GM23338 (cell line): ENCODE data around the gene AMOTL1. TPM values are rescaled to one million over a fixed set of nuclear protein-coding genes. Genes with fewer than 3 reads are reported as not detected.

Experiments
- ATAC-seq: fragments of 200-7000 bp; cut with Tn5 transposase; 3 replicates; pipeline ENCODE4 v1.9.1; 2020
- DNase-seq: peaks from one replicate; pipeline ENCODE4 v3.0.0-alpha.2; 2015; ENCODE audit warnings: low spot score
- H2AFZ ChIP-seq: fragments of 200-600 bp; sonication (generic); 2 replicates; pipeline ENCODE4 v1.8.0; 2016; ENCODE audit warnings: antibody characterized with exemption, mild to moderate bottlenecking, moderate library complexity
- H3F3A ChIP-seq: fragments of 200-600 bp; sonication (generic); replicated peaks from 2 replicates; pipeline ENCODE4 v1.8.0; 2017; ENCODE audit warnings: antibody characterized with exemption, mixed run types, low read depth
- H3K27ac ChIP-seq: fragments of 200-600 bp; sonication (generic); 2 replicates; pipeline ENCODE4 v1.6.1; 2016; ENCODE audit warnings: low read depth
- H3K27me3 ChIP-seq: fragments of 200-600 bp; sonication (generic); 2 replicates; pipeline ENCODE4 v1.8.0; 2016; ENCODE audit warnings: mild to moderate bottlenecking, mixed run types, moderate library complexity; ENCODE audit not compliant: insufficient read depth
- H3K36me3 ChIP-seq: fragments of 200-600 bp; sonication (generic); 2 replicates; pipeline ENCODE4 v1.8.0; 2016; ENCODE audit warnings: mild to moderate bottlenecking; ENCODE audit not compliant: insufficient read depth
- H3K4me1 ChIP-seq: fragments of 200-600 bp; sonication (generic); 2 replicates; pipeline ENCODE4 v1.8.0; 2016; ENCODE audit warnings: mild to moderate bottlenecking, moderate library complexity; ENCODE audit not compliant: insufficient read depth
- H3K4me2 ChIP-seq: fragments of 200-600 bp; sonication (generic); 2 replicates; pipeline ENCODE4 v1.7.1; 2017; ENCODE audit warnings: mixed run types
- H3K4me3 ChIP-seq: fragments of 200-600 bp; sonication (generic); 2 replicates; pipeline ENCODE4 v1.6.1; 2016; ENCODE audit warnings: mixed run types
- H3K79me2 ChIP-seq: fragments of 200-600 bp; sonication (generic); replicated peaks from 2 replicates; pipeline ENCODE4 v1.8.0; 2017; ENCODE audit warnings: mild to moderate bottlenecking; ENCODE audit not compliant: insufficient read depth
- H3K9me2 ChIP-seq: fragments of 200-600 bp; sonication (generic); 2 replicates; pipeline ENCODE4 v1.8.0; 2017; ENCODE audit not compliant: insufficient read depth
- H4K20me1 ChIP-seq: fragments of 200-600 bp; sonication (generic); replicated peaks from 2 replicates; pipeline ENCODE4 v1.8.0; 2017; ENCODE audit warnings: mild to moderate bottlenecking; ENCODE audit not compliant: insufficient read depth
- H3K27ac Mint-ChIP-seq: 2 replicates; pipeline ENCODE4 v1.8.0; 2020; ENCODE audit warnings: inconsistent platforms, mild to moderate bottlenecking, moderate library complexity, mixed read lengths
- H3K27me3 Mint-ChIP-seq: 3 replicates; pipeline ENCODE4 v1.8.0; 2022; ENCODE audit warnings: low read depth, mild to moderate bottlenecking, moderate library complexity, mixed read lengths, inconsistent platforms; ENCODE audit not compliant: insufficient read depth, poor library complexity
- H3K36me3 Mint-ChIP-seq: 3 replicates; pipeline ENCODE4 v1.8.0; 2021; ENCODE audit warnings: low read depth, mild to moderate bottlenecking, inconsistent platforms, moderate library complexity, mixed read lengths
- H3K4me1 Mint-ChIP-seq: 3 replicates; pipeline ENCODE4 v1.8.0; 2020; ENCODE audit warnings: mild to moderate bottlenecking, inconsistent platforms, mixed read lengths
- H3K4me3 Mint-ChIP-seq: 3 replicates; pipeline ENCODE4 v1.8.0; 2021; ENCODE audit warnings: moderate library complexity, mild to moderate bottlenecking, inconsistent platforms, mixed read lengths
- H3K9me3 Mint-ChIP-seq: 3 replicates; pipeline ENCODE4 v1.8.0; 2020; ENCODE audit warnings: moderate library complexity, mild to moderate bottlenecking, inconsistent platforms, mixed read lengths
- EZH2 ChIP-seq: fragments of 200-600 bp; sonication (generic); IDR thresholded peaks from one replicate; pipeline ENCODE4 v1.8.0; 2017; ENCODE audit warnings: antibody characterized with exemption, mild to moderate bottlenecking, low read depth; ENCODE audit not compliant: unreplicated experiment
- POLR2AphosphoS5 ChIP-seq: IDR thresholded peaks from 2 replicates; pipeline ENCODE4 v1.6.1; 2016; ENCODE audit warnings: antibody characterized with exemption, low read depth
- STAT1 ChIP-seq: IDR thresholded peaks from one replicate; pipeline ENCODE4 v1.6.1; 2016; ENCODE audit warnings: antibody characterized with exemption; ENCODE audit not compliant: unreplicated experiment
- polyA plus RNA-seq: library from polyadenylated mRNA; unstranded; fragments of >200 nt; fragmentation: Nextera tagmentation; extraction: Ambion mirVana; gene quantifications from 2 replicates; pipeline ENCODE4 v1.2.1, GENCODE V29; 2016
- total RNA-seq: library from RNA; depleted of rRNA; stranded (reverse); fragments of >200 nt; shearing (Covaris generic); gene quantifications from 2 replicates; pipeline ENCODE4 v1.2.3, GENCODE V29; 2014
- TF ChIP-seq, protein P1 (sequence below): fragments of 250-450 bp; sonication (Bioruptor Pico); IDR thresholded peaks from 2 replicates; pipeline ENCODE4 v1.5.0; 2020; ENCODE audit warnings: mild to moderate bottlenecking, moderate library complexity

Gene AMOTL1
- total and polyA plus RNA-seq, 2 experiments from 2014 or later, result 4.3 to 18.7 TPM

DNA sequence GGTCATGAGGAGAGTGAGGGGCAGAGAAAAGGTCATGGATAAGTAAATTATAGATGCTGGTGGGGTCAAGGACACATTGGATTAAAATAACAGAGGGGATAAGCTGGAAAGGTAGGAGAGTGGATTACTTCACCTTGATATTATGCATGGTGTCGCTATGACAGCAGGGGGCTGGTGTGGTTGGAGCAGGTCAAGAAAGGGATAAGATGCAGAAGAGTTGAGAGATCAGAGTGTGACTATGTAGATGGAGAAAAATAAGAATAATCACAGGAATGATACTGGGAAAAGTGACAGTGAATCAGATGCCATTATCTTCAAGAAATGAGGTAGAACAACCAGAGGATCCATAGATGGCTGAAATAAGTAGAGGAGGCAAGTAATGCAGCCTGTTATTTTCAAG is 29.4 kb upstream of the AMOTL1 start (continued):
- TF ChIP-seq, protein P1, sequence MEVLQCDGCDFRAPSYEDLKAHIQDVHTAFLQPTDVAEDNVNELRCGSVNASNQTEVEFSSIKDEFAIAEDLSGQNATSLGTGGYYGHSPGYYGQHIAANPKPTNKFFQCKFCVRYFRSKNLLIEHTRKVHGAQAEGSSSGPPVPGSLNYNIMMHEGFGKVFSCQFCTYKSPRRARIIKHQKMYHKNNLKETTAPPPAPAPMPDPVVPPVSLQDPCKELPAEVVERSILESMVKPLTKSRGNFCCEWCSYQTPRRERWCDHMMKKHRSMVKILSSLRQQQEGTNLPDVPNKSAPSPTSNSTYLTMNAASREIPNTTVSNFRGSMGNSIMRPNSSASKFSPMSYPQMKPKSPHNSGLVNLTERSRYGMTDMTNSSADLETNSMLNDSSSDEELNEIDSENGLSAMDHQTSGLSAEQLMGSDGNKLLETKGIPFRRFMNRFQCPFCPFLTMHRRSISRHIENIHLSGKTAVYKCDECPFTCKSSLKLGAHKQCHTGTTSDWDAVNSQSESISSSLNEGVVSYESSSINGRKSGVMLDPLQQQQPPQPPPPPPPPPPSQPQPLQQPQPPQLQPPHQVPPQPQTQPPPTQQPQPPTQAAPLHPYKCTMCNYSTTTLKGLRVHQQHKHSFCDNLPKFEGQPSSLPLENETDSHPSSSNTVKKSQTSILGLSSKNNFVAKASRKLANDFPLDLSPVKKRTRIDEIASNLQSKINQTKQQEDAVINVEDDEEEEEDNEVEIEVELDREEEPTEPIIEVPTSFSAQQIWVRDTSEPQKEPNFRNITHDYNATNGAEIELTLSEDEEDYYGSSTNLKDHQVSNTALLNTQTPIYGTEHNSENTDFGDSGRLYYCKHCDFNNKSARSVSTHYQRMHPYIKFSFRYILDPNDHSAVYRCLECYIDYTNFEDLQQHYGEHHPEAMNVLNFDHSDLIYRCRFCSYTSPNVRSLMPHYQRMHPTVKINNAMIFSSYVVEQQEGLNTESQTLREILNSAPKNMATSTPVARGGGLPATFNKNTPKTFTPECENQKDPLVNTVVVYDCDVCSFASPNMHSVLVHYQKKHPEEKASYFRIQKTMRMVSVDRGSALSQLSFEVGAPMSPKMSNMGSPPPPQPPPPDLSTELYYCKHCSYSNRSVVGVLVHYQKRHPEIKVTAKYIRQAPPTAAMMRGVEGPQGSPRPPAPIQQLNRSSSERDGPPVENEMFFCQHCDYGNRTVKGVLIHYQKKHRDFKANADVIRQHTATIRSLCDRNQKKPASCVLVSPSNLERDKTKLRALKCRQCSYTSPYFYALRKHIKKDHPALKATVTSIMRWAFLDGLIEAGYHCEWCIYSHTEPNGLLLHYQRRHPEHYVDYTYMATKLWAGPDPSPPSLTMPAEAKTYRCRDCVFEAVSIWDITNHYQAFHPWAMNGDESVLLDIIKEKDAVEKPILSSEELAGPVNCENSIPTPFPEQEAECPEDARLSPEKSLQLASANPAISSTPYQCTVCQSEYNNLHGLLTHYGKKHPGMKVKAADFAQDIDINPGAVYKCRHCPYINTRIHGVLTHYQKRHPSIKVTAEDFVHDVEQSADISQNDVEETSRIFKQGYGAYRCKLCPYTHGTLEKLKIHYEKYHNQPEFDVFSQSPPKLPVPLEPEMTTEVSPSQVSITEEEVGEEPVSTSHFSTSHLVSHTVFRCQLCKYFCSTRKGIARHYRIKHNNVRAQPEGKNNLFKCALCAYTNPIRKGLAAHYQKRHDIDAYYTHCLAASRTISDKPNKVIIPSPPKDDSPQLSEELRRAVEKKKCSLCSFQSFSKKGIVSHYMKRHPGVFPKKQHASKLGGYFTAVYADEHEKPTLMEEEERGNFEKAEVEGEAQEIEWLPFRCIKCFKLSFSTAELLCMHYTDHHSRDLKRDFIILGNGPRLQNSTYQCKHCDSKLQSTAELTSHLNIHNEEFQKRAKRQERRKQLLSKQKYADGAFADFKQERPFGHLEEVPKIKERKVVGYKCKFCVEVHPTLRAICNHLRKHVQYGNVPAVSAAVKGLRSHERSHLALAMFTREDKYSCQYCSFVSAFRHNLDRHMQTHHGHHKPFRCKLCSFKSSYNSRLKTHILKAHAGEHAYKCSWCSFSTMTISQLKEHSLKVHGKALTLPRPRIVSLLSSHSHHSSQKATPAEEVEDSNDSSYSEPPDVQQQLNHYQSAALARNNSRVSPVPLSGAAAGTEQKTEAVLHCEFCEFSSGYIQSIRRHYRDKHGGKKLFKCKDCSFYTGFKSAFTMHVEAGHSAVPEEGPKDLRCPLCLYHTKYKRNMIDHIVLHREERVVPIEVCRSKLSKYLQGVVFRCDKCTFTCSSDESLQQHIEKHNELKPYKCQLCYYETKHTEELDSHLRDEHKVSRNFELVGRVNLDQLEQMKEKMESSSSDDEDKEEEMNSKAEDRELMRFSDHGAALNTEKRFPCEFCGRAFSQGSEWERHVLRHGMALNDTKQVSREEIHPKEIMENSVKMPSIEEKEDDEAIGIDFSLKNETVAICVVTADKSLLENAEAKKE (CRISPR knock-in tag), result no peak
- TF ChIP-seq POLR2AphosphoS5 (no peak), EZH2 (no peak), STAT1 (no peak)

DNA sequence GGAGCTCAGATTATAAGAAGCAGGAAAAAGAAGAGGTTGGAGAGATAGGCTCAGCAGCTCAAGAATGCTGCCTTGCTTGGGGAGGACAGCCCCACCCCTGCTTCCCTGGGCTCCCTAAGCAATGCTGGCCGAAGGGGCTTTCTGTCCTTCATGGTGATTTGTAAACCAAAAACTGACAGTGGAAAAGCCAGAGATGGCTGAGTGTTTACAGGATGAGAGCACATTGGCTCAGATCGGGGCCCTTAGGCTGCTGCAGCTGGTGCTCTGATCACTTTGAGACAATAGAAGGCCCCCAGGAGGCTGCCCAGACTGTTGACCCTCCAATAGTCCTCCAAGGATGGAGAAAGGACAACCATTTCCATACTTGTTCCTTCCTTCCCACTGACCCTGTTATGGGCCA is 28.8 kb upstream of the AMOTL1 start:
- Histone ChIP-seq H3K79me2 (no peaks in the 10 kb centered on the region), H3K4me3 (no peak overlapping the region), H3K4me2 (peak overlapping the region; percentile 98), H3K4me1 (peaks cover 53% of the 10 kb centered on the region), H4K20me1 (no peaks in the 10 kb centered on the region), H3K9me2 (no peaks in the 10 kb centered on the region), H3K27me3 (peaks cover 42% of the 10 kb centered on the region), H3K27ac (no peak overlapping the region), H3K36me3 (no peaks in the 10 kb centered on the region), H2AFZ (peak overlapping the region; percentile 100), H3F3A (peaks cover 15% of the 10 kb centered on the region; the same call in 1 of the 2 replicates)
- TF ChIP-seq, protein P1 (CRISPR knock-in tag), result no peak
- no peak for ATAC-seq
- Mint-ChIP-seq H3K27me3 (peaks cover 19% of the 10 kb centered on the region), H3K4me3 (no peak overlapping the region), H3K27ac (no peak overlapping the region), H3K9me3 (0 out of 3 replicates have a peak, but pooled peaks cover 3% of the 10 kb centered on the region), H3K36me3 (no peaks in the 10 kb centered on the region), H3K4me1 (peaks cover 44% of the 10 kb centered on the region)
- DNase-seq, result no peak
